Measurements from ENCODE around the gene HVCN1.
"Not testable (repeated sequence)": the region's sequence is repeated elsewhere in the genome, so short reads cannot be mapped to it uniquely, and the experiment has no call there.

GRCh38 chr12:110722892-110723291 lies 34.0 kb upstream of the HVCN1 start:
- TF ChIP-seq POLR2A, CTCF (IDR thresholded peaks at IDR 0.05): not testable (repeated sequence)

Data from thyroid gland (tissue), 4 donors.